22Rv1 (cell line): ENCODE measurements around the gene SMC4.

ENCODE experiments used
- H3K27ac ChIP-seq: fragments of 450-650 bp; 2 replicates; pipeline ENCODE4 v1.5.1; 2017
- CTCF ChIP-seq: fragments of 450-650 bp; IDR thresholded peaks from 2 replicates; pipeline ENCODE4 v1.5.1; 2017; ENCODE audit warnings: mild to moderate bottlenecking
- ZFX ChIP-seq: fragments of 450-650 bp; IDR thresholded peaks from 2 replicates; pipeline ENCODE4 v1.6.1; 2017; ENCODE audit warnings: antibody characterized with exemption, borderline replicate concordance

Gene SMC4

DNA sequence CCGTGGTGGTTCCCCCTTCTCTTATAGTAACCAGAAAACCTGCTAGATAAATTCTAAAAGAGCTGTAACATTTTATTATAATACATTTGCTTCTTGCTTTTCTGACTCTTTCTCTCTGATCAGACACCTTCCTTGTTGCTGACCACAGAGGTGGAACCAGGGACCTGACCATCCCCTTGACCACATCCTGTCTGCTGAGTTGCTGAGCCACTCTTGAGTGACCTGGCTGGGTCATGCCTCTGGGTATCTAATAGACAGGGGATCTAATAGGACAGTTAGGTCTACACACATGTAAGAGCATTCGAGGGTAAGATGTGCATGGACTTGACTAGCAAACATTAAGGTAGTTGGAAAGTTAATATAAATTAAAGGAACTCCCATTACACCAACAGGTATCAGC, 72.9 kb downstream of the SMC4 start:
- H3K27ac ChIP-seq = no peak overlapping the region
- TF ChIP-seq ZFX (no peak), CTCF (no peak)

- TF ChIP-seq ZFX = no peak
- TF ChIP-seq CTCF = no peak
- no peak overlapping the region for H3K27ac ChIP-seq
Measured at GRCh38 chr3:160473221-160473620, 73.8 kb downstream of the SMC4 start.

DNA sequence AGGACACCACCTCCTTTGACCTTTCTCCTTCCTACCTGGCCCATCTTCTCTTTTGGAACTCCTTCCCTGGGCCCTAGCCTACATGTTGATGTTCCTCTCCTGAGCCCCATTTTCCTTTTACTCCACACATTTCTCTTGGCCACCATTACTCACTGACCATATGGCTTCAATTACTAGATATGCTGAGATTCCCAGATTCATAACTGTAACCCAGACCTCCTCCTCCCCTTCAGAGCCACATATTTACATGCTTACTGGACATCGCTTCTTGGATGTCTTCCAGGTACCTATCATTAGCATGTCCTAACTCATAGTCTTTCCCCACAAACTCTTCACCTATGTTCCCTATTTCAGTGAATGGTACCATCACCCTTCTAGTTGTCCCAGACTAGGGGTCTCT, 74.5 kb downstream of the SMC4 start:
- no peak overlapping the region for H3K27ac ChIP-seq
- TF ChIP-seq ZFX (no peak), CTCF (no peak)

- TF ChIP-seq CTCF (no peak), ZFX (no peak)
- no peak overlapping the region for H3K27ac ChIP-seq
Measured at GRCh38 chr3:160474416-160474838, 75.0 kb downstream of the SMC4 start.

DNA sequence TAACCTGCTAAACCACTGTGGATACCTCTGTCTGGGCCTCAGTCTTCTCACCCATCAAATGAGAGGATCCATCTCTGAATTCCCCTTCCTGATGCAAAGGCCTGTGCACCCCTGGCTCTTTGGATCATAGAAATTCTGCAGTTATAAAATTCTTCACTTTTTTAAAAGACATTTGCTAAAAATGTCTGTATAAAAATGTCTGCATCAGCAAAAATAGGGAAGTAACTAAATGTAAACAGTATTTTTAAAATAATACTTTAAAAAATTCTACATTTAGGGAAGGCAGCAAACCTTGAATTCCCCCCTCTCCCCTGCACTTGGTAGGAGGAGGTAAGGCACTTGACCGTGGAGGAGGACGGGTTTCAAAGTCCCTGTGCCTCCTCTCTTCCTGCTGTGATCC, 75.7 kb downstream of the SMC4 start:
- no peak for TF ChIP-seq ZFX
- no peak for TF ChIP-seq CTCF
- no peak overlapping the region for H3K27ac ChIP-seq

GRCh38 chr3:160475884-160476283, 76.4 kb downstream of the SMC4 start:
- no peak overlapping the region for H3K27ac ChIP-seq
- TF ChIP-seq CTCF (no peak), ZFX (no peak)

DNA sequence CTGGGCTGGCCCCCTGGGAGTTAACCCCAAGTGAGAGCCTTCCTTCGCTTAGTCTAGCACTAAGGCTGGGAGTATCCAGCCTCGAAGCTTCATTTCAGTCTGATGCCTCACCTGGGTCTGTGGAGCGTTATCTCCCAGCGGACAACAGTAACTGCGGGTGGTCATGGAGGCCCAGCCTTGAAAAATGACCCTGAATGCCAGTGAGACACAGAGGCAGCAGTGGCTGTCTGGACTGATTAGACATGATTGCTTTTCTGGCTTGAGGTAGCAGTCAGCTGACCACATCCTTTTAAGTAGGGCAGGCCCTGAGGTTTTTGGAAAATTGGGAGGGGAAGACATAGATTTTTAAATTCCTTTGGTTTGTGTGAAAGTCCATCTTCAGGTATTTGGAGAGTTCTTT, 78.3 kb downstream of the SMC4 start:
- no peak for TF ChIP-seq CTCF
- no peak for TF ChIP-seq ZFX
- no peak overlapping the region for H3K27ac ChIP-seq
